ENCODE data around the gene TNFRSF11A. TPM values are rescaled to one million over a fixed set of nuclear protein-coding genes. Genes with fewer than 3 reads are reported as not detected.

The TNFRSF11A gene
- total and polyA plus RNA-seq, 12 donors, result 0.29 to 2.7 (median 0.78) TPM

GRCh38 chr18:62325806-62326645 lies 916 bp downstream of the TNFRSF11A start:
- intact Hi-C loops (cut with DNase I), result loop anchor here in 4 of 10 donors (10.0 kb wide), 4 partner anchors 219 to 659 kb away; no protein-coding TSS in a partner anchor
- TF ChIP-seq, protein P1, sequence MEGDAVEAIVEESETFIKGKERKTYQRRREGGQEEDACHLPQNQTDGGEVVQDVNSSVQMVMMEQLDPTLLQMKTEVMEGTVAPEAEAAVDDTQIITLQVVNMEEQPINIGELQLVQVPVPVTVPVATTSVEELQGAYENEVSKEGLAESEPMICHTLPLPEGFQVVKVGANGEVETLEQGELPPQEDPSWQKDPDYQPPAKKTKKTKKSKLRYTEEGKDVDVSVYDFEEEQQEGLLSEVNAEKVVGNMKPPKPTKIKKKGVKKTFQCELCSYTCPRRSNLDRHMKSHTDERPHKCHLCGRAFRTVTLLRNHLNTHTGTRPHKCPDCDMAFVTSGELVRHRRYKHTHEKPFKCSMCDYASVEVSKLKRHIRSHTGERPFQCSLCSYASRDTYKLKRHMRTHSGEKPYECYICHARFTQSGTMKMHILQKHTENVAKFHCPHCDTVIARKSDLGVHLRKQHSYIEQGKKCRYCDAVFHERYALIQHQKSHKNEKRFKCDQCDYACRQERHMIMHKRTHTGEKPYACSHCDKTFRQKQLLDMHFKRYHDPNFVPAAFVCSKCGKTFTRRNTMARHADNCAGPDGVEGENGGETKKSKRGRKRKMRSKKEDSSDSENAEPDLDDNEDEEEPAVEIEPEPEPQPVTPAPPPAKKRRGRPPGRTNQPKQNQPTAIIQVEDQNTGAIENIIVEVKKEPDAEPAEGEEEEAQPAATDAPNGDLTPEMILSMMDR (IDR thresholded peaks at IDR 0.05), result peak in 1 of 9 donors; percentile 8
- H3K4me3 ChIP-seq, result peak overlapping the region; percentile 7 to 60 (median 51)
- H3K36me3 ChIP-seq, result no peaks in the 10 kb centered on the region
- peaks cover 6 to 60% (median 35%) of the 10 kb centered on the region in 9 donors for H3K4me1 ChIP-seq
- no peak overlapping the region for H3K27ac ChIP-seq
- ATAC-seq (peak in 3 of 8 donors; percentile 12 to 31 (median 16)), DNase-seq (no peak)
- no peaks in the 10 kb centered on the region for H3K9me3 ChIP-seq
- 4 to 5% methylated on average over 45 of the region's 45 CpGs for WGBS, 2 donors
- H3K27me3 ChIP-seq, result peaks cover 12 to 78% (median 61%) of the 10 kb centered on the region in 7 donors

DNA sequence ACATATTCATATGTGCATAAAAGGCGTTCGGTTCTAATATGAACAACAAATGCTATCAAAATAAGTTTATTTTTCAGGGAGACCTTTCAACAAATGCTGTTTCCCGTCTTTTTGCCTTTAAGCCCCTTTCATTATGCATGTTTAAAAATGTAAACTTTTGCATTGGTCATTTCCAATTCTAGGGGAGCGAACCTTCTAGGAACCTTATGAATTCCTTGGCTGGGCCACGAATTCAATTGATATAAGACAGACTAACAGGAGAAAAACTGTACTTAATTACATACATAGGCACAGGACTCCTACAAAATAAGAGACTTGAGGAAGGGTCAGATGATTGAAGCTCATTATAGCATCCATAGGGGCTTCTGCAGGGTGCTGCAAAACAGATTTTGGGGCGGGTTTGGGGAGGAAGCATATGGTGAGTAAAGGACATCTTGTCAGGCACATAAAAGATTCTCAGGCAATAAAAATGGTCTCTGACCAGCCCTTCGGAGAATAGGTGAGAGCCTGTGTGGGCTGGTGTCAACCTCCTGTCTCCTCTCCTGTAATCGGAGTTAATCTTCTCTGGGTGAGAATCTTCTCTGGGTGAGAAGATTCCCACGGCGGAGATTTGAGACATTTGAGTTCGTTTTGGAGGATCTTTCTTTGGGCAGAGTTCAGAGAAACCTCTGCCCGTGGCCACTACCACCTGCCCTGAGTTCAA lies 1.7 kb downstream of the TNFRSF11A start:
- TF ChIP-seq, protein P1 (IDR thresholded peaks at IDR 0.05), result no peak
- DNase-seq (no peak), ATAC-seq (no peak)
- H3K27me3 ChIP-seq, result peaks cover 12 to 80% (median 67%) of the 10 kb centered on the region in 7 donors
- WGBS, 2 donors, result 34 to 38% methylated on average over 12 of the region's 12 CpGs
- no peak overlapping the region for H3K27ac ChIP-seq
- intact Hi-C loops (cut with DNase I), result loop anchor here in 4 of 10 donors (10.0 kb wide), 4 partner anchors 218 to 658 kb away; no protein-coding TSS in a partner anchor
- peak overlapping the region in 7 of 10 donors; percentile 7 to 59 (median 51) for H3K4me3 ChIP-seq
- H3K9me3 ChIP-seq, result no peaks in the 10 kb centered on the region
- H3K36me3 ChIP-seq, result no peaks in the 10 kb centered on the region
- peaks cover 6 to 62% (median 35%) of the 10 kb centered on the region in 9 donors for H3K4me1 ChIP-seq

DNA sequence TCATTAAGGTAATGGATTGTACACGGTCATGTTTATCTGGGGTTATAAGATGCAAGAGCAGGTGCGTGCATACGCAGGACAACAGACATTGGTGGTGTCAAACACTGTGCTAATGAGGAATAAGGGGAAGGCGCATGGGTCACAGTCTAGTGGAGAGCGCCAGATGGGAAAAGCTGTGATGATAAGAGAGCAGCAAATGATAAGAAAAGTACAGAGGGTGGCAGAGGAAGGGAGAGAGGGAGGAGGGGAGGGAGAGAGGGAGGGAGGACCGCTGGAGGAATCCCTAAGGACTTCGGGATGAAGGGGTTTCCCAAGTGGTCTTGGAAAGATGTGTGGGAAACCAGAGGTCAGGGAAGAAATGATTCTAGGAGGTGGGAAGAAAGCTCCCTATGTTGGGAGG lies 2.9 kb downstream of the TNFRSF11A start:
- H3K4me1 ChIP-seq, result peaks cover 6 to 71% (median 35%) of the 10 kb centered on the region in 9 donors
- peaks cover 12 to 87% (median 75%) of the 10 kb centered on the region in 7 donors for H3K27me3 ChIP-seq
- no peak overlapping the region for H3K4me3 ChIP-seq
- TF ChIP-seq, protein P1 (IDR thresholded peaks at IDR 0.05), result no peak
- H3K9me3 ChIP-seq, result no peaks in the 10 kb centered on the region
- intact Hi-C loops (cut with DNase I), result loop anchor here in 4 of 10 donors (10.0 kb wide), 4 partner anchors 217 to 657 kb away; no protein-coding TSS in a partner anchor
- H3K27ac ChIP-seq, result no peak overlapping the region
- DNase-seq (no peak), ATAC-seq (peak in 1 of 8 donors; percentile 37)
- no peaks in the 10 kb centered on the region for H3K36me3 ChIP-seq
- 44 to 48% methylated on average over 7 of the region's 7 CpGs for WGBS, 2 donors

Measured in heart right ventricle (tissue), 16 donors.